GM12801 (cell line): Measurements from ENCODE around the gene HCN2.

Source experiments
- CTCF ChIP-seq: IDR thresholded peaks from one replicate; pipeline ENCODE4 v1.5.1; 2011; ENCODE audit warnings: control low read depth; ENCODE audit not compliant: insufficient read length; ENCODE audit errors: extremely low read depth

Gene HCN2

DNA sequence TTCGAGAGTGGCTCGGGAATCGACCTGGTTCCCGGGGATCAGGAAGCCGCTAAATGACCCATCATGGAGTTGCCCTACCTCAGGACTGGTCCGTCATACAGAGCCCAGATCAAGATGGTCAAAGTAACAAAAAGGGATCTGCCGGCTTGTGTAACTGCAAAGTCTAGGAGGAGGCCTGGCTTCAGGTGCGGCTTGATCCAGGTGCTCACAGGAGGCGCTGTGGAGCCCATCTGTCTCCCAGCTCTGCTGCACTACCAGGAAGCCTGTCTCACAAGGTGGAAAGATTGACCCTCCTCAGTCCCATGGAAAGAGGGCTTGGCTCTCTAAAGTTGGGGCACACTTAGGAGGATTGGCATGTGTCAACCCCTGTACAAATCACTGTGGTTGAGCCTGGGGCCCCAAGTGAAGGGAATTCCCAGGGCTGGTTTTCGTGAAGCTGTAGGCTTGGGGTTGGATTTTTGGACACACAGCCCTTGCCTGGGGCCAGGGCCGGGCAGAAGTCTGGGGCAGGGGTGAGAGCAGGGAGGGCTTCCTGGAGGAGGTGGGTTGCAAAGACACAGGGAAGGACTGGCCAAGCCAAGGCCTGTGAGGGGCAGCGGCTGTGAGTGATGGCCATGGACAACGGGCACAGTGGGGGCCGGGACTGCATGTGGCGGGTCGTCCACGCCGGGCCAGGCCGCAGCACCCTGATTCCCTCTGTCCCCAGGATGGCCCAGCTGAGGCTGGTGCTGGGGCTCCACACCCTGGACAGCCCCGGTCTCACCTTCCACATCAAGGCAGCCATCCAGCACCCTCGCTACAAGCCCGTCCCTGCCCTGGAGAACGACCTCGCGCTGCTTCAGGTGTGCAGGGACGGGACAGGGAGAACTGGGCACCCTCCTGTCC, 41.6 kb upstream of the HCN2 start:
- no peak for TF ChIP-seq CTCF

DNA sequence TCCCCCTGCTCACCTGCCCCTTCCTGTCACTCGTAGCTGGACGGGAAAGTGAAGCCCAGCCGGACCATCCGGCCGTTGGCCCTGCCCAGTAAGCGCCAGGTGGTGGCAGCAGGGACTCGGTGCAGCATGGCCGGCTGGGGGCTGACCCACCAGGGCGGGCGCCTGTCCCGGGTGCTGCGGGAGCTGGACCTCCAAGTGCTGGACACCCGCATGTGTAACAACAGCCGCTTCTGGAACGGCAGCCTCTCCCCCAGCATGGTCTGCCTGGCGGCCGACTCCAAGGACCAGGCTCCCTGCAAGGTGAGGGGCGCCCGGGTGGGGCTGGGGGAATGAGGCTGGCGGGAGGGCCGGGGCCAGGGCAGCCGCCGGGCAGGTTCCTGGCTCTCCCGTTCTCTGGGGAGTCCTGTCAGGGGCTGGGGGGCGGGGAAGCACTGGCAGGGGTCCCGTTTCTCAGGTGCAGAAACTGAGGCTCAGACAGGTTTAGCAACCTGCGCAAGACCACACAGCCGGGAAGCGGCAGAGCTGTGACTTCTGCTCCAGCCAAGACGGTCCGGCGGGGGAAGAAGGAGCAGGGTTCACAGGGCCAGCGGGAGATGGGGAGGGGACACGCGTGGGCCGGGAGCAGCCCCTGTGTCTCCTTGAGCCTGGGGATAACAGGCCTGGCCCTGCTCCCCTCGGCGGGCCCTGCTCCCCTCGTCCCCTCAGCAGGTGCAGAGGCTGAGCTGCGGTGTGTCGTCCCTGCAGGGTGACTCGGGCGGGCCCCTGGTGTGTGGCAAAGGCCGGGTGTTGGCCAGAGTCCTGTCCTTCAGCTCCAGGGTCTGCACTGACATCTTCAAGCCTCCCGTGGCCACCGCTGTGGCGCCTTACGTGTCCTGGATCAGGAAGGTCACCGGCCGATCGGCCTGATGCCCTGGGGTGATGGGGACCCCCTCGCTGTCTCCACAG, 40.5 kb upstream of the HCN2 start:
- TF ChIP-seq CTCF: no peak

DNA sequence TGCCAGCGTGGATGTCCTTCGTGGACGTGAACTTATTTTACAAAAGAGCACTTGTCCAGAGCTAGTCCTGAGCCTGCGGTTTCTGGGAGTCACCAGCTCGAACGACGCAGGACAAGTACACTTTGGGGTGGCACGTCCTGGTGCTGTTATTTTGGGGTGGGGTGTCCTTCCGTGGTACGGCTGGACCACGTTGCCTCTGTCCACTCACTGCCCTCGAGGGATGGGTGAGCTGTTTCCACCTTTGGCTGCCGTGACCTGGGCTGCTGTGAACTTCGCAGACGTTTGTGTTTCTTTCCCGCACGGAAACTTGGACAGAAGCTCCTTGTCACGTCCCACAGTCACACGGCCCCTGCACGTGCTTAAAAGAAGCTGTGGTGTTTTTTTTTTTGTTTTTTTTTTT, 34.9 kb upstream of the HCN2 start:
- no peak for TF ChIP-seq CTCF

DNA sequence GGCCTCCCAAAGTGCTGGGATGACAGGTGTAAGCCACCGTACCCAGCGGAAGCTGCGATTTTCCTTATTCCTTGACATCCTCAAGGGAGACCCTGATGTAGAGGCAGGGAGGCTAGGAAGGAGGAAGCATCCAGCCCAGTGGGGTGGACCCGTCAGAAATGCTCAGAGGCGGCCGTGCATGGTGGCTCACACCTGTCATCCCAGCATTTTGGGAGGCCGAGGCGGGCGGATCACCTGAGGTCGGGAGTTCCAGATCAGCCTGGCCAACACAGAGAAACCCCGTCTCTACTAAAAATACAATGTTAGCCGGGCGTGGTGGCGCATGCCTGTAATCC, 34.2 kb upstream of the HCN2 start:
- TF ChIP-seq CTCF: no peak

- TF ChIP-seq CTCF: no peak
Measured at GRCh38 chr19:556611-557382, 32.9 kb upstream of the HCN2 start.

GRCh38 chr19:558770-559439, 30.8 kb upstream of the HCN2 start:
- no peak for TF ChIP-seq CTCF
